OCI-LY1 (cell line): ENCODE results near the gene USP19.

Experiments used
- EZH2 ChIP-seq: fragments of 200-600 bp; sonication (generic), shearing (Covaris generic); IDR thresholded peaks from 2 replicates; pipeline ENCODE4 v1.8.0; 2017; ENCODE audit warnings: borderline replicate concordance, mixed run types, mild to moderate bottlenecking, antibody characterized with exemption, low read length, moderate library complexity, mixed read lengths
- TF ChIP-seq, protein P1 (sequence below): fragments of 200-600 bp; sonication (generic), shearing (Covaris generic); IDR thresholded peaks from 2 replicates; pipeline ENCODE4 v1.5.1; 2017; ENCODE audit warnings: mild to moderate bottlenecking, antibody characterized with exemption, low read length, moderate library complexity, mixed read lengths

DNA sequence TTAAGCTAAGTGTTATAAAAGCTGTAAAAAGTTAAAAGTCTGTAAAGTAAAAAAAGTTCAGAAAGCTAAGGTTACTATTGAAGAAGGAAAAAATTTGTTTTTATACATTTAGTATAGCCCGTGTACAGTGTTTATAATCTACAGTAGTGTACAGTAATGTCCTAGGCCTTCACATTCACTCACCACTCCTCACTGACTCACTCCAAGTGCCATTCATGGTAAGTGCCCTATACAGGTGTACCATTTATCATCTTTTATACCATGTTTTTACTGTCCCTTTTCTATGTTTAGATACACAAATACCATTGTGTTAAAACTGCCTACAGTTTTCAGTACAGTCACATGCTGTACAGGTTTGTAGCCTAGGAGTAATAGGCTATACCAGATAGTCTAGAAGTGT, 36.7 kb upstream of the USP19 start:
- TF ChIP-seq, protein P1, sequence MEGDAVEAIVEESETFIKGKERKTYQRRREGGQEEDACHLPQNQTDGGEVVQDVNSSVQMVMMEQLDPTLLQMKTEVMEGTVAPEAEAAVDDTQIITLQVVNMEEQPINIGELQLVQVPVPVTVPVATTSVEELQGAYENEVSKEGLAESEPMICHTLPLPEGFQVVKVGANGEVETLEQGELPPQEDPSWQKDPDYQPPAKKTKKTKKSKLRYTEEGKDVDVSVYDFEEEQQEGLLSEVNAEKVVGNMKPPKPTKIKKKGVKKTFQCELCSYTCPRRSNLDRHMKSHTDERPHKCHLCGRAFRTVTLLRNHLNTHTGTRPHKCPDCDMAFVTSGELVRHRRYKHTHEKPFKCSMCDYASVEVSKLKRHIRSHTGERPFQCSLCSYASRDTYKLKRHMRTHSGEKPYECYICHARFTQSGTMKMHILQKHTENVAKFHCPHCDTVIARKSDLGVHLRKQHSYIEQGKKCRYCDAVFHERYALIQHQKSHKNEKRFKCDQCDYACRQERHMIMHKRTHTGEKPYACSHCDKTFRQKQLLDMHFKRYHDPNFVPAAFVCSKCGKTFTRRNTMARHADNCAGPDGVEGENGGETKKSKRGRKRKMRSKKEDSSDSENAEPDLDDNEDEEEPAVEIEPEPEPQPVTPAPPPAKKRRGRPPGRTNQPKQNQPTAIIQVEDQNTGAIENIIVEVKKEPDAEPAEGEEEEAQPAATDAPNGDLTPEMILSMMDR, result no peak
- no peak for TF ChIP-seq EZH2
